Measurements from ENCODE around the gene PGLYRP4.

DNA sequence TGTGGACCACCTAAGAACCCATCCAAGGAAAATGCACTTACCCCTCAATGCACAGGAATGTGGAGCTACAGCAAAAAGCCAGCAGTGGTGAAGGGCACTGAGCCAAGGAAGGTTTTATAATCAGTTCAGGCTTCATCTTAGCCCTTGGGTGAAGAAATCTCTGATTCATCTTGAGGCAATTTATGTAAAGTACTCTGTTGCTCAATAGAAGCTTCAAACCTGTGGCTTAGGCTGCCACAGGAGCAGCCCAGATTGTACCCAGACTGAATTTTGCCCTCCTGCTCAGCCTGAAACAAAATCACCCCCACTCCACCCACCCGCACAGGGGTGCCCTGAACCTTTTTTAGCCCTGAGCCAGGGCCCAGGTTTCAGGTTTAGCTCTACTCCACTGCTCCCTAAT lies 26.9 kb upstream of the PGLYRP4 start, which contains the start of gene S100A12:
- TF ChIP-seq, protein P1, sequence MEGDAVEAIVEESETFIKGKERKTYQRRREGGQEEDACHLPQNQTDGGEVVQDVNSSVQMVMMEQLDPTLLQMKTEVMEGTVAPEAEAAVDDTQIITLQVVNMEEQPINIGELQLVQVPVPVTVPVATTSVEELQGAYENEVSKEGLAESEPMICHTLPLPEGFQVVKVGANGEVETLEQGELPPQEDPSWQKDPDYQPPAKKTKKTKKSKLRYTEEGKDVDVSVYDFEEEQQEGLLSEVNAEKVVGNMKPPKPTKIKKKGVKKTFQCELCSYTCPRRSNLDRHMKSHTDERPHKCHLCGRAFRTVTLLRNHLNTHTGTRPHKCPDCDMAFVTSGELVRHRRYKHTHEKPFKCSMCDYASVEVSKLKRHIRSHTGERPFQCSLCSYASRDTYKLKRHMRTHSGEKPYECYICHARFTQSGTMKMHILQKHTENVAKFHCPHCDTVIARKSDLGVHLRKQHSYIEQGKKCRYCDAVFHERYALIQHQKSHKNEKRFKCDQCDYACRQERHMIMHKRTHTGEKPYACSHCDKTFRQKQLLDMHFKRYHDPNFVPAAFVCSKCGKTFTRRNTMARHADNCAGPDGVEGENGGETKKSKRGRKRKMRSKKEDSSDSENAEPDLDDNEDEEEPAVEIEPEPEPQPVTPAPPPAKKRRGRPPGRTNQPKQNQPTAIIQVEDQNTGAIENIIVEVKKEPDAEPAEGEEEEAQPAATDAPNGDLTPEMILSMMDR (IDR thresholded peaks at IDR 0.05; ENCODE audit: borderline replicate concordance, extremely low read depth, low read length, poor library complexity, severe bottlenecking), result no peak
- no peak for TF ChIP-seq EZH2 (IDR thresholded peaks at IDR 0.05; ENCODE audit: borderline replicate concordance, low read depth, low read length, severe bottlenecking)
